Lower lobe of right lung (tissue), 2 donors: ENCODE results near the gene SEMA3A. TPM values are rescaled to one million over a fixed set of nuclear protein-coding genes. Genes with fewer than 3 reads are reported as not detected.

Experiments used
- ATAC-seq, 2 donors: fragments of 200-7000 bp; cut with Tn5 transposase; one replicate each; pipeline ENCODE4 v1.9.1; 2020 to 2022; ENCODE audit warnings: mild to moderate bottlenecking in 2 of 2, moderate library complexity in 2 of 2
- DNase-seq: peaks from one replicate; pipeline ENCODE4 v3.0.0-alpha.2; 2020
- H3K27ac ChIP-seq: fragments of 200-600 bp; one replicate; pipeline ENCODE4 v1.8.0; 2022
- H3K27me3 ChIP-seq: fragments of 200-600 bp; one replicate; pipeline ENCODE4 v1.8.0; 2022; ENCODE audit warnings: low read depth
- H3K36me3 ChIP-seq: fragments of 200-600 bp; one replicate; pipeline ENCODE4 v1.8.0; 2022; ENCODE audit warnings: mild to moderate bottlenecking
- H3K4me1 ChIP-seq: fragments of 200-600 bp; one replicate; pipeline ENCODE4 v1.8.0; 2022
- H3K4me3 ChIP-seq: fragments of 200-600 bp; one replicate; pipeline ENCODE4 v1.8.0; 2022; ENCODE audit warnings: mild to moderate bottlenecking
- H3K9me3 ChIP-seq: fragments of 200-600 bp; one replicate; pipeline ENCODE4 v1.8.0; 2022
- CTCF ChIP-seq: fragments of 200-600 bp; IDR thresholded peaks from one replicate; pipeline ENCODE4 v1.8.0; 2022; ENCODE audit warnings: antibody characterized with exemption, mild to moderate bottlenecking
- intact Hi-C: fragments of 100-400 bp; cut with DNase I; formaldehyde crosslinking; loops from one replicate; pipeline ENCODE4 v1.11.0; 2022
- total RNA-seq: library from RNA; stranded (reverse); fragmentation: NEBNext Ultra II Directional; extraction: Animal tissue kit (Norgen Biotek cat#: 25700); gene quantifications from one replicate; pipeline ENCODE4 v1.2.1, GENCODE V29; 2021
- donor health status: DM: no; HTN: yes; CAD: no; lungs with severe emphysema.

SEMA3A gene
- total RNA-seq, 1 donor from 2014 or later = 9.7 TPM

- H3K9me3 ChIP-seq = no peaks in the 10 kb centered on the region
- ATAC-seq (no peak), DNase-seq (no peak)
- no peaks in the 10 kb centered on the region for H3K36me3 ChIP-seq
- intact Hi-C loops = no loop called here
- no peak overlapping the region for H3K4me3 ChIP-seq
- H3K27me3 ChIP-seq = no peaks in the 10 kb centered on the region
- H3K27ac ChIP-seq = no peak overlapping the region
- H3K4me1 ChIP-seq = peaks cover 7% of the 10 kb centered on the region
- TF ChIP-seq CTCF = no peak
Observed at GRCh38 chr7:84025332-84025927, 169.2 kb downstream of the SEMA3A start.

- H3K27me3 ChIP-seq = no peaks in the 10 kb centered on the region
- DNase-seq = no peak
- no peaks in the 10 kb centered on the region for H3K36me3 ChIP-seq
- TF ChIP-seq CTCF = no peak
- peak in 1 of 2 donors; percentile 39 for ATAC-seq
- no peaks in the 10 kb centered on the region for H3K9me3 ChIP-seq
- no peak overlapping the region for H3K4me3 ChIP-seq
- no peak overlapping the region for H3K27ac ChIP-seq
- intact Hi-C loops = no loop called here
- peaks cover 7% of the 10 kb centered on the region for H3K4me1 ChIP-seq
Observed at GRCh38 chr7:84022684-84023308, 171.8 kb downstream of the SEMA3A start.

GRCh38 chr7:84022009-84022408 lies 172.6 kb downstream of the SEMA3A start:
- Histone ChIP-seq H3K27me3 (no peaks in the 10 kb centered on the region), H3K4me1 (peaks cover 7% of the 10 kb centered on the region), H3K4me3 (no peak overlapping the region), H3K27ac (no peak overlapping the region), H3K36me3 (no peaks in the 10 kb centered on the region), H3K9me3 (no peaks in the 10 kb centered on the region)
- DNase-seq (no peak), ATAC-seq (no peak)
- no peak for TF ChIP-seq CTCF
- intact Hi-C loops = no loop called here

GRCh38 chr7:84021292-84021908 lies 173.2 kb downstream of the SEMA3A start:
- Histone ChIP-seq H3K27ac (no peak overlapping the region), H3K9me3 (no peaks in the 10 kb centered on the region), H3K36me3 (no peaks in the 10 kb centered on the region), H3K27me3 (no peaks in the 10 kb centered on the region), H3K4me3 (no peak overlapping the region), H3K4me1 (peaks cover 7% of the 10 kb centered on the region)
- no peak for ATAC-seq
- TF ChIP-seq CTCF = no peak
- intact Hi-C loops = no loop called here
- DNase-seq = no peak

GRCh38 chr7:84017651-84018050 lies 176.9 kb downstream of the SEMA3A start:
- Histone ChIP-seq H3K36me3 (no peaks in the 10 kb centered on the region), H3K27me3 (no peaks in the 10 kb centered on the region), H3K4me1 (peaks cover under 1% of the 10 kb centered on the region), H3K9me3 (no peaks in the 10 kb centered on the region), H3K27ac (no peak overlapping the region), H3K4me3 (no peak overlapping the region)
- DNase-seq = no peak
- no peak for ATAC-seq
- intact Hi-C loops = no loop called here
- TF ChIP-seq CTCF = no peak
